Keratinocyte (primary cell): Measurements from ENCODE around the gene OSBPL8. TPM values are rescaled to one million over a fixed set of nuclear protein-coding genes. Genes with fewer than 3 reads are reported as not detected.
A peak's percentile ranks its signal among the peaks of the same experiment; 100 is the strongest.

Experiments used
- DNase-seq: peaks from one replicate; pipeline ENCODE4 v3.0.0-alpha.2; 2011; ENCODE audit warnings: low read depth, missing footprints, low spot score
- FAIRE-seq: peaks from 2 replicates; lab custom pipeline; 2011; peaks lifted over from hg19 to GRCh38; lab: Jason Lieb, UNC
- H2AFZ ChIP-seq: 2 replicates; pipeline ENCODE4 v1.6.0; 2012; ENCODE audit warnings: low read length, control low read depth, inconsistent platforms; ENCODE audit not compliant: control insufficient read depth
- H3K27ac ChIP-seq: 2 replicates; pipeline ENCODE4 v1.5.1; 2011; ENCODE audit warnings: low read length; ENCODE audit not compliant: control insufficient read depth, insufficient read depth
- H3K27me3 ChIP-seq: 3 replicates; pipeline ENCODE4 v1.6.0; 2011; ENCODE audit warnings: low read length; ENCODE audit not compliant: control insufficient read depth, insufficient read depth; ENCODE audit errors: extremely low read depth
- H3K36me3 ChIP-seq, 2 experiments: 2 replicates in 1 of 2; 3 replicates in 1 of 2; pipeline ENCODE4 v1.5.1; 2011; ENCODE audit warnings: low read length in 2 of 2, mild to moderate bottlenecking in 1 of 2; ENCODE audit not compliant: control insufficient read depth in 2 of 2, insufficient read depth in 2 of 2; ENCODE audit errors: extremely low read depth in 1 of 2
- H3K4me1 ChIP-seq: 3 replicates; pipeline ENCODE4 v1.5.1; 2011; ENCODE audit warnings: low read length; ENCODE audit not compliant: control insufficient read depth, insufficient read depth; ENCODE audit errors: extremely low read depth
- H3K4me2 ChIP-seq: 3 replicates; pipeline ENCODE4 v1.6.0; 2011; ENCODE audit warnings: low read depth, low read length; ENCODE audit not compliant: control insufficient read depth, insufficient read depth; ENCODE audit errors: extremely low read depth
- H3K4me3 ChIP-seq, 3 experiments: fragments of 200-600 bp in 1 of 3; sonication (generic) in 1 of 3; 2 replicates in 2 of 3; 3 replicates in 1 of 3; pipeline ENCODE4 v1.5.1; 2011 to 2016; ENCODE audit warnings: low read length in 3 of 3, mild to moderate bottlenecking in 3 of 3, control low read depth in 2 of 3, inconsistent platforms in 1 of 3, low read depth in 1 of 3, mixed read lengths in 1 of 3, mixed run types in 1 of 3, moderate library complexity in 1 of 3; ENCODE audit not compliant: control insufficient read depth in 2 of 3, insufficient read depth in 2 of 3; ENCODE audit errors: extremely low read depth in 1 of 3
- H3K79me2 ChIP-seq: 2 replicates; pipeline ENCODE4 v1.6.0; 2012; ENCODE audit warnings: low read length; ENCODE audit not compliant: control insufficient read depth, insufficient read depth
- H3K9ac ChIP-seq: 3 replicates; pipeline ENCODE4 v1.6.0; 2011; ENCODE audit warnings: low read length; ENCODE audit not compliant: control insufficient read depth, insufficient read depth; ENCODE audit errors: extremely low read depth
- H3K9me1 ChIP-seq: 3 replicates; pipeline ENCODE4 v1.6.0; 2011; ENCODE audit warnings: low read length; ENCODE audit not compliant: control insufficient read depth, insufficient read depth; ENCODE audit errors: extremely low read depth
- H3K9me3 ChIP-seq: 2 replicates; pipeline ENCODE4 v1.5.1; 2012; ENCODE audit warnings: low read depth, low read length; ENCODE audit not compliant: control insufficient read depth
- H4K20me1 ChIP-seq: 3 replicates; pipeline ENCODE4 v1.6.0; 2011; ENCODE audit warnings: low read length; ENCODE audit not compliant: control insufficient read depth, insufficient read depth; ENCODE audit errors: extremely low read depth
- CTCF ChIP-seq, 3 experiments: IDR thresholded peaks in 1 of 3; conservative IDR thresholded peaks in 1 of 3; optimal IDR thresholded peaks in 1 of 3; 2 replicates in 2 of 3; 3 replicates in 1 of 3; pipeline versions ENCODE3 to v1.5.1; 2011; ENCODE audit warnings: low read length in 3 of 3, mild to moderate bottlenecking in 3 of 3, moderate library complexity in 2 of 3, control low read depth in 1 of 3, inconsistent platforms in 1 of 3; ENCODE audit not compliant: insufficient read depth in 2 of 3; ENCODE audit errors: extremely low read depth in 1 of 3
- EZH2 ChIP-seq: IDR thresholded peaks from one replicate; pipeline ENCODE4 v1.6.1; 2012; ENCODE audit warnings: inconsistent platforms, mild to moderate bottlenecking, low read length, moderate library complexity
- dilution Hi-C: fragments of 300-500 bp; cut with MboI; formaldehyde crosslinking; loops from one replicate; pipeline ENCODE4 v1.7.0; 2020; ENCODE audit warnings: low sequenced_read_pairs; ENCODE audit not compliant: extremely low pct_ligation_motif_present
- polyA plus RNA-seq, 5 experiments: library from polyadenylated mRNA; depleted of rRNA in 3 of 5; stranded (reverse) in 3 of 5; stranded (forward) in 1 of 5; unstranded in 1 of 5; fragments of >200 nt; gene quantifications; 1 replicate in 1 of 5; 2 replicates in 3 of 5; 3 replicates in 1 of 5; pipeline versions ENCODE4 v1.2.1 to v1.2.3, GENCODE V29; 2011 to 2012; ENCODE audit warnings: missing spikeins in 2 of 5, low read depth in 1 of 5, low replicate concordance in 1 of 5

OSBPL8 gene
- polyA plus RNA-seq, 1 donor (not counting 4 experiments of a cell fraction or from before 2014, with no cell fraction given) = 33.7 TPM

GRCh38 chr12:76407710-76408109, 151.9 kb downstream of the OSBPL8 start:
- H2AFZ ChIP-seq = no peak overlapping the region
- TF ChIP-seq CTCF (optimal IDR thresholded peaks at IDR 0.05 in 1 of 3, IDR thresholded peaks at IDR 0.05 in 1 of 3, conservative IDR thresholded peaks at IDR 0.05 in 1 of 3; ENCODE audit: extremely low read depth in 1 of 3, insufficient read depth in 2 of 3, low read length in 3 of 3) (no peak), EZH2 (no peak)
- H3K9ac ChIP-seq = no peak overlapping the region
- H3K4me1 ChIP-seq = no peaks in the 10 kb centered on the region
- H3K27ac ChIP-seq = no peak overlapping the region
- dilution Hi-C loops = no loop called here
- DNase-seq (no peak), FAIRE-seq (no peak)
- no peak overlapping the region for H3K4me2 ChIP-seq
- H3K27me3 ChIP-seq = no peaks in the 10 kb centered on the region
- no peaks in the 10 kb centered on the region for H3K9me3 ChIP-seq
- no peaks in the 10 kb centered on the region for H4K20me1 ChIP-seq
- H3K79me2 ChIP-seq = no peaks in the 10 kb centered on the region
- H3K9me1 ChIP-seq = no peaks in the 10 kb centered on the region
- peaks cover 0 to 1% of the 10 kb centered on the region in 2 experiments for H3K36me3 ChIP-seq
- no peak overlapping the region for H3K4me3 ChIP-seq

- Histone ChIP-seq H3K4me2 (no peak overlapping the region), H3K9ac (no peak overlapping the region), H2AFZ (no peak overlapping the region), H4K20me1 (no peaks in the 10 kb centered on the region), H3K79me2 (no peaks in the 10 kb centered on the region), H3K27ac (no peak overlapping the region), H3K9me1 (no peaks in the 10 kb centered on the region), H3K4me1 (no peaks in the 10 kb centered on the region), H3K4me3 (no peak overlapping the region), H3K27me3 (no peaks in the 10 kb centered on the region), H3K9me3 (no peaks in the 10 kb centered on the region), H3K36me3 (peaks cover 0 to 6% of the 10 kb centered on the region in 2 experiments)
- DNase-seq = no peak
- peak; percentile 13 for FAIRE-seq
- dilution Hi-C loops = no loop called here
- no peak for TF ChIP-seq EZH2
- no peak for TF ChIP-seq CTCF (optimal IDR thresholded peaks at IDR 0.05 in 1 of 3, IDR thresholded peaks at IDR 0.05 in 1 of 3, conservative IDR thresholded peaks at IDR 0.05 in 1 of 3; ENCODE audit: extremely low read depth in 1 of 3, insufficient read depth in 2 of 3, low read length in 3 of 3)
Observed at GRCh38 chr12:76402259-76402658, 157.3 kb downstream of the OSBPL8 start.
